HG03039 (cell line): Measurements from ENCODE around the gene CEP112.
"Not testable (repeated sequence)": the region's sequence is repeated elsewhere in the genome, so short reads cannot be mapped to it uniquely, and the experiment has no call there.

Experiments used
- ATAC-seq: cut with Tn5 transposase; IDR thresholded peaks from one replicate; pipeline ENCODE4 v1.9.1; 2021; ENCODE audit warnings: mild to moderate bottlenecking, moderate library complexity; ENCODE audit not compliant: unreplicated experiment

CEP112 gene

DNA sequence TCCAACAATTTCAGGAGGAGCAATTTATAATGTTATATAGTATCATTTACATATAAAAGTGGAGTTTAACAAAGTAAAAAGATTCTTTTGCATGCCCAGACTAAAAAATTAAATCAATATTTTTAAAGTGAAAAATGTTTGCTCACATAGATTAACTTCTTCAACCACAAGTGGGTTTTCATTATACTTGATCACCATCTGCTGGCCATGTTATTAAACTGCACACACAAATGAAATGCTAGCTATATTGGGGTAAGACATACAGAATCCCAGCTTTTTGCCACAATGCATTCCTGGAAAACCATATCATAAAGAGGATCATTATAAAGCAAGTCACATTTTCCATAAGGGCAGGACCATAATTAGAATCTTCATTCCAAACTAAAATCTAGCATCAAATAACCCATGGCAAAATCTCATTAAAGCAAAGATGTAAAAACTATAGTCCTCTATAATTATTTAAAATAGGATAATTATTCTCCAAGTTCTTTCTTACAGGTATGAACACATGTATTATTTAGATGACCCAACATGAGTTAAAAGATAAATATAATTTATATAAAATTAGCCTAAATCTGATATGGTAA, 26.3 kb downstream of the CEP112 start:
- ATAC-seq: no peak

DNA sequence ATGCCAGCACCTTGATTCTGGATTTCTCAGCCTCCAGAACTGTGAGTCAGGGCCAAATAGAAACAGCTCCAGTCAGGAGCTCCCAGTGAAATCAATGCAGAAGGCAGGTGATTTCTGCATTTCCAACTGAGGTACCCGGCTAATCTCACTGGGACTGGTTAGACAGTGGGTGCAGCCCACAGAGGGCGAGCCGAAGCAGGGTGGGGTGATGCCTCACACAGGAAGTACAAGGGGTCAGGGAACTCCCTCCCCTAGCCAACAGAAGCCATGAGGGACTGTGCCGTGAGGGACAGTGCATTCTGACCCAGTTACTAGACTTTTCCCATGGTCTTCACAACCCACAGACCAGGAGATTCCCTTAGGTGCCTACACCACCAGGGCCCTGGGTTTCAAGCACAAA, 36.9 kb downstream of the CEP112 start:
- ATAC-seq: not testable (repeated sequence)

DNA sequence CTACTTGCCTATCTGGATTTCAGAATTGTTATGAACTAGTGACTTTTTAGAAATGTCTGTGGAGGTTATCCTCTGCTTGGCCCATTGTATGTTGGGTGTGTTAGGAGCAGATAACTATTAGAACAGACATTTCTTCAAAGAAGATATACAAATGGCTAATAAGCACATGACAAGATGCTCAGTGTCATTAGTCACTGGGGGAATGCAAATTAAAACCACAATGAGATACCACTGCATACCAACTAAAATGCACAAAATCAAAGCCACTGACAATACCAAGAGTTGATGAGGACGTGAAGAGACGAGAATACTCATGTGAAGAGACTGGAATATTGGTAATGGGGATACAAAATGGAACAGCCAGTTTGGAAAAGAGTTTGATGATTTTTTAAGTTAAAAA, 39.2 kb downstream of the CEP112 start:
- no peak for ATAC-seq

DNA sequence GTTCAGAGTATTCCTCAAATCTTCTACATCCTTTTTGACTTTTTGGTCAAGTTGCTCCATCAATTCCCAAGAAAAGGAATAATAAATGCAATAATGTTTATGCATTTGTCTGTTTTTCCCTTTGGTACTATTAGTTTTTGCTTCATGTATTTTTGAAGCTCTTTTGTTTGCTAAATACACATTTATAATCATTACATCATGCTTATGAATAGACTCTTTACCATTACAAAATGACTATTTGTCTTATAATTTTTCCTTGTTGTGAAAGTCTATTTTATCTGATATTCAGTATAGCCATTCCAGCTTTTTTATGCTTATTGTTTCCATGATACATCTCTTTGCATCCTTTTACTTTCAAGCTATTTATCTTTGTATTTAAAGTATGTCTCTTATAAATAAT, 41.2 kb downstream of the CEP112 start:
- no peak for ATAC-seq

DNA sequence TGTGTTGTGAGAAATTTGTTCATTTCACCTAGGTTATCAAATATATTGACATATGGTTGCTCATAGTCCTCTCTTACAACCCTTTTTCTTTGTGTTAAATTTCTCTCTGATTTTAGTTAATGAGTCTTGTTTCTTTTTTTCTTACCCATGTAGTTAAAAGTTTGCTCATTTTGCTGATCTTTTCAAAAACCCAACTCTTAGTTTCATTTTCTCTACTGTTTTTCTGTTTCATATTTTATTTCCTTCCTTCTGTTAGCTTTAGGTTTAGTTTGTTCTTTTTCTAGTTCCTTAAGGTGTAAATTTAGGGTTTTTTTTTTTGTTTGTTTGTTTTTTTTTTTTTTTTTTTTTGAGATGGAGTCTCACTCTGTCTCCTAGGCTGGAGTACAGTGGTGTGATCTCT, 42.4 kb downstream of the CEP112 start:
- ATAC-seq: no peak

DNA sequence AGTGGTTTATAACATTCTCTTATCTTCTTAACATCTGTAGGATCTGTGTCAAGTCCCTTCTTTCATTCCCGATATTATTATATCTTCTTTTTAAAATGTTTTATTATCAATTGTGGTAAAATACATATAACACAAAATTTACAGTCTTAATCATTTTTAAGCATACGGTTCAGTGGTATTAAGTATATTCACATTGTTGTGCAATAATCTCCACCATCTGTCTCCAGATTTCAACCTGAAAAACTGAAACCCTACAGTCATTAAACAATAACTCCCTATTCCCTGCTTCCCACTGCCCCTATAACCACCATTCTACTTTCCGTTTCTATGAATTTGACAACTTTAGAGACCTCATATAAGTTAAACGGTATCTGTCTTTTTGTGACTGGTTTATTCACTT, 45.5 kb downstream of the CEP112 start:
- ATAC-seq: no peak

DNA sequence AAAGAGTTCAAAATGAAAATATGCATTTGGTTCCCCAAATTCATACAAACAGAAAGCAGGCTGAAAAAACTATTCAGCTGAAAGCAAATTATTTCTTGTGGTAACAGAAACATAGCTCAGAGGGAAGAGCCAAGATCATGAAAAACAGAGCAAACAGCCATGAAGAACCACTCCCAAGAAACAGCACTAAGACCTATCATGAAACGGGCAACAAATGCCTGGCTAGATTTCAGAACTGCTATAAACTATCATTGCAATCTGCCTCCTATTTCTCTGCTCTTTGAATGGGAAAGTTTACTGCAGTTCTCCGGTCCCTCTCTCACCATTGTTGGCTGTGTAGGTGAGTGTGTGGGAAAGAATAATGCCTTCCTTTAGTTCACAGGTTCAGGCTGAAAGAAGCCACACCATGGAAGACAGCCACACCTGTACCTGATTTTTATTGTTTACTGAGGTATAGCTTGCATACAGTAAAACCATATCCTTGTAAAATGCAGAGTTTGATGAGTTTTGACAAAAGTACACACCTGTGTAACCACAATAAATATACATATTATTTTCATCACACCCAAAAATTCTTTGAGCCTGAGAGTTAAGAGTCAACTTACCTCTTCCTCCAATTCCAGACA, 48.2 kb downstream of the CEP112 start:
- no peak for ATAC-seq

DNA sequence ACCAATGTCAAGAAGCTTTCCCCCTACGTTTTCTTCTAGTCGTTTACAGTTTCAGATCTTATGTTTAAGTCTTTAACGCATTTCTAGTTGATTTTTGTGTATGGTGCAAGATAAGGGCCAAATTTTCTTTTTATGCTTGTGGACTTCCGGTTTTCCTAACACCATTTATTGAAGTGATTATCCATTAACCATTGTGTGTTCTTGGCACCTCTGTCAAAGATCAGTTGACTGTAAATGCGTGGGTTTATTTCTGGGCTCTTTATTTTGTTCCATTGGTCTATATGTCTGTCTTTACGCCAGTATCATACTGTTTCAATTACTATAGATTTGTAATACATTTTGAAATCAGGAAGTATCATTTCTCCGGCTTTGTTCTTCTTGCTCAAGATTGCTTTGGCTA, 49.5 kb downstream of the CEP112 start:
- no peak for ATAC-seq

DNA sequence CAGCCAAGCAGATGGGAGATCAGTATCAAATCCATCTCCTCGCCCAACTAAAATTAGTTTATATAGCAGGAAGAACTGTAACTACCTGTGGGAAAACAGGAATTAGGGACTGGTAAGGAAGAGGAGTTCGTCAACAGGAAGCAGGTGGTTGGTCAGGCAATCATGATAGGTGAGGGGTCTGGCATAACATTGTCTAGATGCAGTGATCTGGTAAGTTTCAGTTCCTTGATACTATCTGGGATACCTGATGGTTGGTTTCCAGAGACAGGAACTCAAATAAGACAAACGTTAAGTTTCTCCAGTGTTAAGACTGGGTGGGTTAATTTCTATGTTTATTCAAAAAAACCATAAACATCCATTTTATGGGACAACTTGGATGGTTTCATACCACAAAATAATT, 53.8 kb downstream of the CEP112 start:
- ATAC-seq: no peak

DNA sequence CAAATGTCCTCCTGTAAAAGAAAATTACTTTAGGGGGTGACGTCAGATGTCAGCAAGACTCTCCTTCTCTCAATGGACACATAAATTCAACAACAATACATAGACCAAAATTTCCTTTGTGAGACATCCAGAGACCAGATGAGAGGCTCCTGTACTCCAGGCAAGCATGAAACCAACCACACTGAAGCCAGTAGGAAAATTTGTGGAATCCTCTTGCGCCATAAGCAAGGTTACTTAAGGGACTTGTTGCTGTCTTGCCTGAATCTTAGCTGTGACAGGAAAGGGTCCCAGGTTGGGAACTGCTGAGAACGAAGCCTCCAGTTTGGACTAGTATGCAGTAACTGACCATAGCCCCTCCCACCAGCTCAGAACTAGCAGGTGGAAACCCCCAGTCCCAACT, 56.0 kb downstream of the CEP112 start:
- ATAC-seq: no peak

DNA sequence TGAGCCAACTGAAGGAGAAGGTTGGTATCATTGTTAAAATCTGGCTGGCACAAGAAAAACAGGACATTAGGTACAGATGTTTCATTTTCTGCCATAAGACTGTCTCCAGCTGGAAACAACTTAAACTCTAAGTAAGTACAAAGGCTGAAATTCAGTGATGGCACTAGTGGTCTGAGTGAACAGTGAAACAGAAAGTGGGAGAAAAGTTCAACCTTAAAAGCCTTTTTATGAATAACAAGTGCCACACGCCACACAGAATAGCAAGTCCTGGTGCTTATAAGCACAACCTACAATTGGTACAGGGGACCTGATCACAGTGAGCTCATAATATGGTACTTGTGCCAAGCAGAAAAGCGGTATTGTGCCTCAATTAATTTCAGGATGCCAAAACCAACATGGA, 56.7 kb downstream of the CEP112 start:
- no peak for ATAC-seq

DNA sequence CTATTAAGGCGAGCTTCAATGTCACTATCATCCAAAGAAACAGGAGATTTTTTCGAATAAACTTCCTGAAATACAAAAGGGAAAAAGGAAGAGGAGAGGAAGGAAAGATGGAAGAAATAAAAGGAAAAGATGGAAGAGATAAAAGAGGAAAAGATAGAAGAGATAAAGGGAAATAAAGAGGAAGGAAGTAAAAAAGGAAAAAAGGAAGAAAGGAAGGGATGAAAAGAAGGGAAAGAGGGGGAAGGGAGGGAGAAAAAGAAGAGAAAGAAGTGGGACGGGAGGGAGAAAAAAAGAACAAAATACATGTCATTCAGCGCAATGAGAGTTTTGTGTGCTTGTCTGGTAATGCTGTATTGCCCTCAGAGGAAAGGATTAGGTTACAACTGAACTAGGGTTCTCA, 62.2 kb downstream of the CEP112 start:
- no peak for ATAC-seq

DNA sequence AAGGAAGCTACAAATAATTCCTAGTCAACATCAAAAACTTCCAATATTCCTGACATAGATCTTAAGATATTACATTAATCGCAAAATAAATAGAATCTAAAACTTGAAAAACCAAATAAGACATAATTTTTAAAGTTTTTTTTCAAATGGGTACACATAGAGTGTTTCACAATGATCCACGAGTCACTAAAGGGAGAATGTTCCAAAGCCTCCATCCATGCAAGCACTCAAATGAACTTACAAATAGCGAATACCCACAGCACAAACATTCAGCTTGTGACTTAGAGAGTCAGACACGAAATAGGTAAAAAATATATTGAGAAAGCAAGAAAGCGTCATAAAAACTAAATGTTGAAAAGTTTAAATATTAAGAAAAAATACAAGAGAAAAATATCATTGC, 65.7 kb downstream of the CEP112 start:
- ATAC-seq: no peak

DNA sequence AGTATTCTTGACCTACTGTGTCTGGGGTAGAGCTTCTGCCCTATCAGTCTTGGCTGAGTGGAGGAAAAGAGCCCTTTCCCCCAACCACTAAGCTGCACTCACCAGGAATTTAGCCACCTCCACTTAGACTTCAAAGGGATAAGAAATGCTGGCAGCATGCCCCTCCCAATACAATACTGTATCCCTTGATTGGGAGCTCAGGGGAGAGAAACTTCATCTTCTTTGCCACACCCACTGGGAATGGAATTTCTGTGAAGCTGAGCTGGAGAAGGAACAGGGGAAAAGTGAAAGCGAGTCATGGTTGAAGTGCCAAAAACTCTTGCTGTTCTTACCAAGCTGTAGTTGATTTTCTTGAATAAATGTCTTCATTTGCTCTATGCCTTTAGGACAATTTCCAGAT, 68.8 kb downstream of the CEP112 start:
- ATAC-seq: no peak

DNA sequence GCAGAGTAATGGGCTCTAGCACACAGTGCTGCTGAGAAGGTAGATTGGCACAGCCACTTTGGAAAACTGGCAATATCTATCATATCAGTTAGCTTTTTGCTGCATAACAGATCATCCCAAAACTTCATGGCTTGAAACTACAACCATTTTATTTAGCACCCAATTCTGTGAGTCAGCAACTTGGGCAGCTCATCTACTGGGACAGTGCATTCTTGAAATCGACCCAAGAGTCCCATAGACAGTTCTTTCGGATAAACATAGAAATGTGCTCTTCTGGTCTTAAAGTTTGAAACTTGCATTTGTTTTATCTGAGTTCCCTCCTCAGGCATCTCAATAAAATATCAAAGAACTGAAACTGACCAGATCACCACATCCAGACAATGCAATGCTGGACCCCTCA, 76.7 kb downstream of the CEP112 start:
- no peak for ATAC-seq

DNA sequence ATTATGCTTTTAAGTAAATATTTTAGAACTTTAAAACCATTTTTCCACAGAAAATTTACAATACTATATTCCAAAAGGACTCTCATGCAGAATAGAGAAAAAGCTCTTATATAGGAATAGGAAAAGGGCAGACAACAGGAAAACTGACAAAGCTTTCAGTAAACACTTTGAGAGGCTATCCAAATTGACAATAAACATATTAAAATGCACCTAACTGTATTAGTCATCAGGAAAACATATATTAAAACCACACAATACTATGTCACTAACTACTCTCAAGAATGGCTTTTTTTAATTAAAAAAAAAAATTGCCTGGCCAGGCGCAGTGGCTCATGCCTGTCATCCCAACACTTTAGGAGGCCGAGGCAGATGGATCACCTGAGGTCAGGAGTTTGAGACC, 77.3 kb downstream of the CEP112 start:
- no peak for ATAC-seq

DNA sequence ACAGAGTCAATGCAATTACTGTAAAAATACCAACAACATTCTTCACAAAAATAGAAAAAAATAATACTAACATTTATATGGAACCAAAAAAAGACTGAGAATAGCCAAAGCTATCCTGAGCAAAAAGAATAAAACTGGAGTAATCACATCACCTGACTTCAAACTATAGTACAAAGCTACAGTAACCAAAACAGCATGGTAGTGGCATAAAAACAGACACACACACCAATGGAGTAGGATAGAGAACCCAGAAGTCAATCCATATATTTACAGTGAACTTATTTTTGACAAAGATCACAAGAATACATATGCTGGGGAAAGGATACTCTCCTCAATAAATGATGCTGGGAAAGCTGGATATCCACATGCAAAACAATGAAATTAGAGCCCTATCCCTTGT, 84.2 kb downstream of the CEP112 start:
- no peak for ATAC-seq

DNA sequence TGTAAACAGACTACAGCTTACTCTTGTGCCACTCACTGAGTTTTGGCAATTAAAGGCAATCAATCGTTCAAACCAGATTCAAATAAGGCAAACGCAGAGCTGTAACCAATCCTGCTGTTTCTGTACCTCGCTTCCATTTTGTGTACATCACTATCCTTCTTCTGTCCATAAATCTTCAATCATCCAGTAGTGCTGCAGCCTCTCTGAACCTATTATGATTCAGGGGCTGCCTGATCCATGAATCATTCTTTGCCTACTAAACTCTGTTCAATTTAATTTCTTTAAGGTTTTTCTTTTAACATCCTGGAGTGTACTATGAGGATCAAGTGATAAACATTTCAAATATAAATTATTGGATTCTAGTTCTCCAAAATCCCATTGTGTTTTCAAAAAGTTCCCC, 93.9 kb downstream of the CEP112 start:
- no peak for ATAC-seq

DNA sequence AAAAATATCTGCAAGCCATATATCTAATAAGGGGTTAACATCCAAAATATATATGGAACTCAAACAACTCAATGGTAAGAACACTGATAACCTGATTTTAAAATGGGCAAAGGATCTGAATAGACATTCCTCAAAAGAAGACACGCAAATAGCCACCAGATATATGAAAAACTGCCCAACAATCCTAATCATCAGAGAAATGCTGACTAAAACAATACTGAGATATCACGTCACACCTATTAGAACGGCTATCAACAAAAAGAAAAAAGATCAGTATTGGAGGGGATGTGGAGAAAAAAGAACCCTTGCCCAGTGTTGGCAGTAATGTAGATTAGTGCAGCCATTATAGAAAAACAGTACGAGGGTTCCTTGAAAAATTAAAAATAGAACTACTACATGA, 97.2 kb downstream of the CEP112 start:
- ATAC-seq: no peak

DNA sequence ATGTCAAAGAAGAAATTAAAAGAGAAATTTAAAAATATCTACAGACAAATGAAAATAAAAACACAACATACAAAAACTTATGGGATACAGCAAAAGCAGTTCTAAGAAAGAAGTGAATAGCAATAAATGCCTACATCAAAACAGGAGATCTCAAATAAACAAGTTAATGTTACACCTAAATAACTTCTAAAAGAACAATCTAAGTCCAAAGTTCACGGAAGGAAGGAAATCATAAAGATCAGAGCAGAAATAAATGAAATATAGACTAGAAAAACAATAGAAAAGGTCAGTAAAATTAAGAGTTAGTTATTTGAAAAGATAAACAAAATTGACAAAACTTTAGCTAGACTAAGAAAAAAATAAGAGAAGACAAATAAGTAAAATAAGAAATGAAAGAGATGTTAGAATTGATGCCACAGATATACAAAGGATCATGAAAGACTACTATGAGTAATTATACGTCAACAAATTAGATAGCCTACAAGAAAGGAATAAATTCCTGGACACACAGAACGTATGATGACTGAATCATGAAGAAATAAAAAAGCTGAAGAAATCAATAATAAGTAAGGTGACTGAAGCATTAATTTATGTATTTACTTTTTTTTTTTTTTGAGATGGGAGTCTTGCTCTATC, 100.4 kb downstream of the CEP112 start:
- ATAC-seq: no peak

DNA sequence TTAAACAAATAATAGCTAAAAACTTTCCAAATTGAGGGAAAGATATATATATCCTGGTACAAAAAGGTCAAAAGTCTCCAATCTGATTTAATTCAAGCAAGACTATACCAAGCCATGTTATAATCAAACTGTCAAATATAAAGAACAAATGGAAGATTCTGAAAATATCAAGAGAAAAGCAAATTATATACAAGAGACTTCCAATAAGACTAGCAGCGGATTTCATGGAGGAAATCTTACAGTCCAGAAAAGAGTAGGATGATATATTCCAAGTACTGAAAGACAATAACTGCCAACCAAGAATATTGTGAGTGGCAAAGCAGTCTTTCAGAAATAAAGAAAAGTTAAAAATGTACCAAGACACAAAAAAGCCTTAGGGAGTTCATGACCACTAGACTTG, 102.2 kb downstream of the CEP112 start:
- no peak for ATAC-seq

DNA sequence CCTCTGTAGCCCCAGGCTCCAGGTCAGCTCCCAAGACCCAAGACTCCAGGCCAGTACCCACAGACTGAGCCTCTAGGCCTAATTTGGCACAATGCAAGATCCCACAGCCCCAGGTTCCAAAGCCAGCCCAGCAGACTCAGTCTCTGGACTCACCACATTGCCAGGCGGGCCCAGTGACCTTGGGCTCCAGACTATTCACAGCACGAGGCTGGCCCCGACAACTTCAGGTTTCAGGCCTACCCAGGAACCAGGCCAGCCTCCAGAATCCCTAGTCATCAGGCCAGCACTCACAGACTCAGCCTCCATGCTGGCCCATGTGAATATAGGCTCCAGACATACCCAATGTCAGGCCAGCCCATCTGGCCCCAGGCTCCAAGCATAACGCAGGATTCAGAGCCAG, 103.8 kb downstream of the CEP112 start:
- ATAC-seq: no peak

DNA sequence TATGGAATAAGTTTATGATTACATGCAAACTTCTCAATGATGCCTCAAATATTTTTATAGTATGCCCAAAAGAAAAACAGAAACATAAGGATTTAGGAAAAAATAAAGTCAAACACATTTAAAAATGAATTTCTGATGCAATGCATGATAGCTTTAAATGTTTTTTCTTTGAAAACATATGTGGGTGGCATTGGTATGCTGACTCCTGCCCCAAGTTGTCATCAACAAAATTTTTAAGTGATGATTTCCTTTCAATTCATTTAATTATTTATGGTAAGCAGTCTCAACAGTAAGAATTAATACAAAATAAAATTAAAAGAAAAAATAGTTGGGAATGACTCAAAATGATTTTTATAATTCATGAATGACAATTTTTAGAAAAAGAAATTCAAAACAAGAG, 104.9 kb downstream of the CEP112 start:
- ATAC-seq: no peak
